WI38 (cell line): ENCODE results near the gene CYP2W1.

Experiments
- H3K4me3 ChIP-seq: 2 replicates; pipeline ENCODE4 v1.5.1; 2011; ENCODE audit warnings: low read depth, mild to moderate bottlenecking, control low read depth, low read length
- TF ChIP-seq, protein P1 (sequence below): IDR thresholded peaks from 2 replicates; pipeline ENCODE4 v1.5.1; 2012; ENCODE audit warnings: low read depth, mild to moderate bottlenecking, control low read depth, low read length

Gene CYP2W1

DNA sequence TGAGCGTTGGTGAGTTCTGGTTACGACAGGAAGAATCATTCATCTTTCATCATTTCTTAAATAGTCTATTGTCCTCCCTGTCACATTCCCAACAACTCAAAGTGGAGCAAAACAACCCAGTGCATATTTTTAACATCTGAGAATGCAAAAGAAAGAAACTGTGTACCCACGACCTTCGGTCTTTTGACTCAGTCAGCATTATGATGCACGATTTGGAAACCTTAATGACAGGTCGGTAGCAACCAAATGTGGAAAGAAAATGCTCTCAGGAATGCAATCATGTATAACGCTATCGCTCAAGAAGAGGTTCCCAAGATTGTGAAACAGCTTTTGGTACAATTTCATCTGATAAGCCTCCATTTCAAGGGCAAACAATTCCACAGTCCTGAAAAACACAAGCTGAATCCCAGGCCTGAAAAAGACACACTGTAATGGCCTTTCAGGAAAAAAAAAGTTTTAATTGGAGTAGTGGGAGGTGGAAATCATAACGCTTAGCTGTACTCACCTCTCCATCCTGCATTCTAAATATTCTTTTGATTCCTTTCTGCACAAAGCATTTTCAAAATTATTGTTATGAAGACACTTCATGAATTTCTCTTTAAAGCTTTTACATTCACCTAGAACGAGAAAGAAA lies 10.2 kb upstream of the CYP2W1 start:
- TF ChIP-seq, protein P1, sequence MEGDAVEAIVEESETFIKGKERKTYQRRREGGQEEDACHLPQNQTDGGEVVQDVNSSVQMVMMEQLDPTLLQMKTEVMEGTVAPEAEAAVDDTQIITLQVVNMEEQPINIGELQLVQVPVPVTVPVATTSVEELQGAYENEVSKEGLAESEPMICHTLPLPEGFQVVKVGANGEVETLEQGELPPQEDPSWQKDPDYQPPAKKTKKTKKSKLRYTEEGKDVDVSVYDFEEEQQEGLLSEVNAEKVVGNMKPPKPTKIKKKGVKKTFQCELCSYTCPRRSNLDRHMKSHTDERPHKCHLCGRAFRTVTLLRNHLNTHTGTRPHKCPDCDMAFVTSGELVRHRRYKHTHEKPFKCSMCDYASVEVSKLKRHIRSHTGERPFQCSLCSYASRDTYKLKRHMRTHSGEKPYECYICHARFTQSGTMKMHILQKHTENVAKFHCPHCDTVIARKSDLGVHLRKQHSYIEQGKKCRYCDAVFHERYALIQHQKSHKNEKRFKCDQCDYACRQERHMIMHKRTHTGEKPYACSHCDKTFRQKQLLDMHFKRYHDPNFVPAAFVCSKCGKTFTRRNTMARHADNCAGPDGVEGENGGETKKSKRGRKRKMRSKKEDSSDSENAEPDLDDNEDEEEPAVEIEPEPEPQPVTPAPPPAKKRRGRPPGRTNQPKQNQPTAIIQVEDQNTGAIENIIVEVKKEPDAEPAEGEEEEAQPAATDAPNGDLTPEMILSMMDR, result no peak
- H3K4me3 ChIP-seq, result no peak overlapping the region

DNA sequence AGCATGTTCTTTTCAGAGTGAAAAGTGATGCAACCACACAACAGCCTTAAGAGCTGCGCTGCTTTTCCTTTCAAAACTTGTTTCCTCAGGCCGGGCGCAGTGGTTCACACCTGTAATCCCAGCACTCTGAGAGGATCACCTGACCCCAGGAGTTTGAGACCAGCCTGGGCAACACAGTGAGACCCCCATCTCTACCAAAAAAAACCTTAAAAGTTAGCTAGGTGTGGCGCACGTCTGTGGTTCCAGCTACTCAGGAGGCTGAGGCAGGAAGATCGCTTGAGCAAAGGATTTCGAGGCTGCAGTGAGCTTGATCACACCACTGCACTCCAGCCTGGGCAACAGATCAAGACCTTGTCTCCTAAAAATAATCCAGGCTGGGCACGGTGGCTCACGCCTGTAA lies 9.7 kb upstream of the CYP2W1 start:
- TF ChIP-seq, protein P1, result no peak

DNA sequence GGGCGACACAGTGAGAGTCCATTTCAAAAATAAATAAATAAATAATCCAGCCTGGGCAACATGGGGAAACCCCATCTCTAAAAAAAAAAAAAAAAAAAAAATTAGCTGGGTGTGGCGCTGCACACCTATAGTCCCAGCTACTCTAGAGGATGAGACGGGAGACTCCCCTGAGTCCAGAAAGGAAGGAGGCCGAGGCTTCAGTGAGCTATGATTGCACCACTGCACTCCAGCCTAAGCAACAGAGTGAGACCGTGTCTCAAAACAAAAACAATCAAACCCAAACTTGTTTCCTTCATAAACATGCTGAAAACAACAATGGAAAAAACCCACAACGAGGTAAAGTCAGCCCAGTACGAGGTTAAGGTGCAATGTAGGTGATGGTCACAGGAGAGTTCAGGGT lies 8.8 kb upstream of the CYP2W1 start:
- peak overlapping the region; percentile 96 for H3K4me3 ChIP-seq
- TF ChIP-seq, protein P1, result no peak

More for the DNA sequence above, 9.7 kb upstream of the CYP2W1 start:
- no peak overlapping the region for H3K4me3 ChIP-seq

DNA sequence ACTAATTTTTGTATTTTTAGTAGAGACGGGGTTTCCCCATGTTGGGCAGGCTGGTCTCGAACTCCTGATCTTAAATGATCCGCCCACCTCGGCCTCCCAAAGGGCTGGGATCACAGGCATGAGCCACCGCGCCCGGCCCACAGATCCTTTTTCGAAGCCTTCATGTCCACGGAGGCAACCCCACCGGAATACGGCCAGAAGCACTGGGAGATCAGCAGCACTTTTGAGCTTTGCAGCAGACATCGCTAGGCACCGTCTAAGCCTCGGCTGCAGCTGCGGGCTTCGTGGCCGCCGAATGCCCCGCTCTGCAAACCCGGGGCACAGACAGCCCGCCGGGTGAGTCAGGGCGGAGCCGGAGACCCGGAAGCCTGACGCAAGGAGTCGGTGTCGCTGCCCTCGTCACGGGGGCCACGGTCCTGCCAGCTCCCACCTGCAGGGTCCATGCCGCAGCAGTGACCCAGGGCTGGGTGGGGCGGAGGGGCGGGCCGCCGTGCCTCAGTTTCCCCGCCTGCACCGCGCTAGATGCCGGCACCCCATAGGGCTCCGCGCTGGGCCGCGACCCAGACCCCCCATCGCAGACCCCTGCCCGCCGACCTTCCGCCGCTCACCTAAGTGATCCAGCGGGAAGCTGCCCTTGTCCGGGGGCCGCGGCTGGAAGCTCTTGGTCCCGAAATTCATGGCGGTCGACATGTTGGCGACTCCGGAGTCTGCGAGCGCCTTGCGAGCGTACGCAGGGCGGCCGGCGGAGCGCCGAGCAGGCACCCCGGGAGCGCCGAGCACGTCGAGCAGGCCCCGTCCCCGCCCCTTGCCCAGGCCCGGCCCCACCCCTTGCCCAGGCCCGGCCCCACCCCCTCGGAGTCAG lies 7.9 kb upstream of the CYP2W1 start, which contains the start of gene COX19:
Gene COX19, minus strand, starts transcription at position 730 of the 862 bp plus-strand sequence. Its CDS starts 40 bp downstream, at position 690.
- peak within 1 kb of the TSS; percentile 96 for H3K4me3 ChIP-seq
- TF ChIP-seq, protein P1, result no peak

DNA sequence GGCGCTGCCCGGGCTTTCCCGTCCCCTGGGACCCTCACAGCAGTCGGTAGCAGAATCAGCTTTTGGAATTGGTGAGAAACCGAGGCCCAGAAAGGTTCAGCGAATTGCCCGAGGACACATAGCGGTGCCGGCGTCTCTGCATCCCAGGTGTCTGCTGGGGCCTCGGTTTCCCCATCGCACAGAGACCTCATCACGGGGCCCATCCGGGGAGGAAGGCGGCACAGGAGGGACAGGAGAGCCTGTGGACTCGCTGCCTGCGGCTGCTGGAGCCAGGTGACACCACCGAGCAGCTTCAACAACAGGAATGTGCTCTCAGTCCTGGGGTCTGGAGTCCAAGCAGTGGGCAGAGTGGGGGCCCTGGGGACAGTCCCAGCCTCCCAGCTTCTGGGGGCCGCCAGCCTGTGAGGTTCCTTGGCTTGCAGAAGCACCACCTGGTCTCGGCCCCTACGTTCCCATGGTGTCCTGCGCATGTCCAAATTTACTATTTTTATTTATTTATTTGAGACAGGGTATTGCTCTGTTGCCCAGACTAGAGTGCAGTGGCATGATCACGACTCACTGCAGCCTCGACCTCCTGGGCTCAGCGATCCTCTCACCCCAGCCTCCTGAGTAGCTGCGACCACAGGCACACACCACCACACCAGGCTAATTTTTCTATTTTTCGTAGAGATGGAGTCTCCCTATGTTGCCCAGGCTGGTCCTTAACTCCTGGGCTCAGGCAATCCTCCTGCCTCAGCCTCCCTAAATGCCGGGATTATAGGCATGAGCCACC lies 7.1 kb upstream of the CYP2W1 start:
- TF ChIP-seq, protein P1, result no peak

DNA sequence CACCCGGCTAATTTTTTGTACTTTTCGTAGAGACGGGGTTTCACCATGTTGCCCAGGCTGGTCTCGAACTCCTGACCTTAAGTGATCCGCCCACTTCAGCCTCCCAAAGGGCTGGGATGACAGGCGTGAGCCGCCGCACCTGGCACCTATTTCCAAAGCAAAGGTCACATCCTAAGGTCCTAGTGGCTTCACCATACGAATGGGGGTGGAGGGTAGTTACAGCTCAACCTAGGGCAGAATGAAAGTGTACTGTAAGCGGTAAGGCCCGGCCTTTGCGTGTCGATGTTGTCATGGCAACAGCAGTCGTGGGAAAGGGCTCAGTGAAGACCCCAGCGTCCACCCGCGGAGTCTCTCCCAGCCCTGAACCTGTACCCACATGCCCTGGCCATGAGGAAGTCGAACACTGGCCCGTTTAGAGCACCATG lies 6.1 kb upstream of the CYP2W1 start:
- TF ChIP-seq, protein P1, result no peak
- H3K4me3 ChIP-seq, result no peak overlapping the region

More for the DNA sequence above, 7.1 kb upstream of the CYP2W1 start:
- peak overlapping the region; percentile 96 for H3K4me3 ChIP-seq
